ENCODE results near the gene CCR8.
A peak's percentile ranks its signal among the peaks of the same experiment; 100 is the strongest.

CCR8 gene, protein sequence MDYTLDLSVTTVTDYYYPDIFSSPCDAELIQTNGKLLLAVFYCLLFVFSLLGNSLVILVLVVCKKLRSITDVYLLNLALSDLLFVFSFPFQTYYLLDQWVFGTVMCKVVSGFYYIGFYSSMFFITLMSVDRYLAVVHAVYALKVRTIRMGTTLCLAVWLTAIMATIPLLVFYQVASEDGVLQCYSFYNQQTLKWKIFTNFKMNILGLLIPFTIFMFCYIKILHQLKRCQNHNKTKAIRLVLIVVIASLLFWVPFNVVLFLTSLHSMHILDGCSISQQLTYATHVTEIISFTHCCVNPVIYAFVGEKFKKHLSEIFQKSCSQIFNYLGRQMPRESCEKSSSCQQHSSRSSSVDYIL

DNA sequence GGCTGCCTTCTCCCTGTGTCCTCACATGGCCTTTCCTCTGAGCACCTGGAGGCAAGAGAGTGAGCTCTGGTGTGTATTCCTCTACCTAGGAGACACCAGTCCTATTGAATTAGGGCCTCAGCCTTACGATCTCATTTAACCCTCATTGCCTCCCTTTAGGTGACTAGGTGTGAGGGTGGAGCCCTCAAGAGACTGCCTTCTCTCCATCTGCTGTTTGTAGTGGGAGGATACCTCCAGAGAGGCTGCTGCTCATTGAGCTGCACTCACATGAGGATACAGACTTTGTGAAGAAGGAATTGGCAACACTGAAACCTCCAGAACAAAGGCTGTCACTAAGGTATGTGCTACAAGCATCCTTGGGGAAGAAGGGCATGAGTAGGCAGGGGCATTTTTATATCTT lies at the start of gene CCR8:
Gene CCR8, plus strand, starts transcription at position 217 of the 400 bp plus-strand sequence. CDS start 2,623 bp downstream, outside the sequence.
- peak; percentile 35 to 44 for ATAC-seq

DNA sequence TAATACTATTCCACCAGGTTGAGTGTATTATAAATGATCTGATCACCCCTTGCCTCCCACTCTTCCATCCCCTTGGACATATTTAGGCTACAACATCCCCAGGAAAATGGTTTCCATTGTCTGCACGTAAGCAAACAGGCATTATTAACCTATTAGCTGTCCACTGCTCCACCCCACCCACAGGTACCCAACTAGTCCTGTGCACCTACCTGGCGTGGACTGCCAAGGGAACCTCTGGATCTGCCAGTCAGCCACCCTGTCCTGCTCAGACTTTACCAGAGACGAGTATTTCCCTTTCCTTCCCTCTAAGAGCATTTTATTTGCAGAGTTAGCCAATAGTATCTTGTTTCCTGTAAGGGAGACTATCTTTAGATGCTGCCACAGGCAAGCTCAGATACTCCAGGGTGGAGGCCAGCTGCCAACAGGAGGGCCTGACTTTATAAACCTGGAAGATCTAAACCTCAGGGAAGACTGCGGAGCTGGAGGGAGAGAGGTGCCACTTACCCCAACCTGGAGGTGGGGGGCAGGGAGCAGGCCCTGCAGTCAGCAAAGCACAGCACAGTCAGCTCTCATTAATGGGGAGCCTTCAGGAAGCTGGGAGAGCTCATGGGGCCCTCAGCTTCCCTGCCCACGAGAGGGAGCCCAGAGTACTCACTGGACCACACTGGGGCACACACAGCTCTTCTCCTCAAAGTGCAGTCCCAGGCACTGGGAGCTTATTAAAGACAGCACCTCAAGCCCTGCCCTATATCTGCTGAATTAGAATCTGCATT lies 49.6 kb upstream of the CCR8 start, which contains the start of gene CX3CR1:
Gene CX3CR1, minus strand, starts transcription at position 292 of the 773 bp plus-strand sequence. CDS start 13,527 bp downstream, outside the sequence.
- ATAC-seq = no peak

DNA sequence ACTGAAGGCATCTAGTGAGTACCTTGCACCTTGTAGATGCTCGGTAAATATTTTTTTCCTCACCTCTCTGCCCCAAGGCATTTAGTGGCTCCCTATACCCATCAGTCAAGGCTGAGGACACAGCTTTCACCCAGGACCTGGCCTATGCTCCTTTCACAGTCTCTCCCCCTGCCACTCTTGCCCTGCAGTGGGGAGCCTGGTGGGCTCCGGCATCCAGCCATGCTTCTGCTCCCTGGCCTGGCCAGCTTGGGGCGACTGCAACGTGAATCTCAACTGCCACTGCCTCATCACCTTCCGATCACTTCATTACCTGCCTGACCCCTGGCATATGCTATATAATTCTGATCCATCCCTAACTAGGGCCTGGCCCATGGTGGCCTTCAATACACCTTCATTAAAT lies 48.9 kb upstream of the CCR8 start:
- ATAC-seq = no peak

DNA sequence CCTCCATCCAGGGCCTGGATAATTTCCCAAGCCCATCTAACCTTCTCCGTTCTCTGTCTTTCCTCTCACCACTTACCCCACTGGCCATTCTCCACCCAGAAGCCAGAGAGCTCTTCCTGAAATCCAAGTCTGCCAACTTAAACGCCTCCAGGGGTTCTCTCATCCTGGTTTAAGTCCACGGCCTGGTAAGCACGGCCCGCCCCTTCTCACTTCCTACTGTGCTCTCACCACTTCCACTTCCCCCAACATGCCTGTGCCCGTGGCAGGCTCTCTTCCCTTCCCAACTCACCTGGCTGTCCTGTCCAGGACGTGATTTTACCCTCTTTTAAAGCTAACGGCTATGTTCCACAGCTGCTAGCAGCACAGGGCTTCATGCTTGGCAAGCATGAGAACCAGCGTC lies 48.0 kb upstream of the CCR8 start:
- no peak for ATAC-seq

DNA sequence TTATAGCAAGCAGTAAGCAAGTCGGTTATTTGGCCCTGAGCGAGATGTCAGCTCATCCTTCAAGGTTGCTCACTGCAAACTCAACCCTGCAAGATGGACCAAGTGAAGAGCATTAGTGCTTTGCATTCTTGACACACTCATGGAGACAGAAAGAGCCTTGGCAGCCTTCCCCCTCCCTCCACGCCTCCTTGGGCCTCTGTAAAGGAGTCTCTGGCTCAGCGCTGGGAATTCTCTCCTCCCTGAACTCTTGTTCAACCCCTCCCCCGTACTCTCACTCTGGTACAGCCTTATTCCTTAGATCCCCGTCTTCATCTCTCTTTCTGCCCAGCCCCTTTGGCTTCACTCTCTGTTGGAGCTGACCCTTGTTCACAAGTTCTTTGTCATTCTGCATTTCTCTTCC lies 47.5 kb upstream of the CCR8 start:
- ATAC-seq = no peak

DNA sequence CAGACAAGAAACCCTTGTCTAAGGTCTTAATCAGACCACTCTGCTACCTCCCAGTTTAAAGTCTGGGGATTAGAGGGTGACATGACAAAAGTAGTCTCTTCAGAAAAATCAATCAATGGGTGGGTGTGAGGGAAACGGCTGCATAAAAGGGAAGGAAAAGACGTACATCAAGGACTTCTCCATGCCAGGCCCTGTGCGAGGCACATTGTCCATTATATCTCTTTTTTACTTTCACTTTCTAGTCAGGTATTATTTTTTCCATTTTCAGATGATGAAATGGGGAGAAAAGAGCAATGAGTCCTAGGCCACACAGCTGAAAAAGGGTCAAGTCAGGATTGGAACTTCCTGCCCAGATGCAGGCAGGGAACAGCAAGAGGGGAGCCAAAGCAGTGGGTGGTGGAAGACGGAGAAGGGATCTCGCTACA lies 45.0 kb upstream of the CCR8 start:
- no peak for ATAC-seq

DNA sequence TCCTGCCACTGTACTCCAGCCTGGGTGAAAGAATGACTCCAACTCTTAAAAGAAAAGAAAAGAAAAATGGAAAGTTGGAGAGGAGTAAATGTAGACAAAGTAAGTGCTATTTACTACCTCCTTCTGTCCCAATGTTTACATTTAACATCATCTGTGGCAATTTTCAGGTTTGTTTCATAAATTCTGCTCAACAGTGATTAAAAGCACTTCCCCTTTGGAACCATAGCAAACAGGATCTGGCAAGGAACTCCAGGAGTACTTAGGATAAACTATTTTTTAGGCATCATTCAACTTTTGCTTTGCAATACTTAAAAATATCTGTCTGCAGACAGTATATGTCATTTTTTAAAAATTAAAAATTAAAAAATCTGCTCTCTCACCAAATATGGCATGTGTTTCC lies 44.2 kb upstream of the CCR8 start:
- ATAC-seq = no peak

DNA sequence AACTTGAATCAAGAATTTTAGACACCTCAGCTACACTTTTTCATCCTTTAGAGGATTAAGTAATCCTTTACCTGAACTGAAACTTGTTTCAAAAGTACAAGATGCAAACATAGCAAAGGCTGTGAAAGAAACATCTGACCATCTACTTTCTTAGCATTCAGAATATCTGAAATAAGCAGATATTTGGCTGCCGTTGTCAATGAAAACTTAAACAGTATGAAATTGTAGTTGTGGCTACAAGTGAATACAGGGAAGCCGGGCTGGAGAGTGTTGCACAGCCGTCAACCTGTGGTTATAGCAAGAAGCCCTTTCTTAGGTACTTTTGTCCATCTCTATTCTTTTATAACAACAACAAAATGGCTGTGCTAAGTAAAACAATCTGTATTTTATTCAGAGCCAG lies 42.7 kb upstream of the CCR8 start:
- no peak for ATAC-seq

DNA sequence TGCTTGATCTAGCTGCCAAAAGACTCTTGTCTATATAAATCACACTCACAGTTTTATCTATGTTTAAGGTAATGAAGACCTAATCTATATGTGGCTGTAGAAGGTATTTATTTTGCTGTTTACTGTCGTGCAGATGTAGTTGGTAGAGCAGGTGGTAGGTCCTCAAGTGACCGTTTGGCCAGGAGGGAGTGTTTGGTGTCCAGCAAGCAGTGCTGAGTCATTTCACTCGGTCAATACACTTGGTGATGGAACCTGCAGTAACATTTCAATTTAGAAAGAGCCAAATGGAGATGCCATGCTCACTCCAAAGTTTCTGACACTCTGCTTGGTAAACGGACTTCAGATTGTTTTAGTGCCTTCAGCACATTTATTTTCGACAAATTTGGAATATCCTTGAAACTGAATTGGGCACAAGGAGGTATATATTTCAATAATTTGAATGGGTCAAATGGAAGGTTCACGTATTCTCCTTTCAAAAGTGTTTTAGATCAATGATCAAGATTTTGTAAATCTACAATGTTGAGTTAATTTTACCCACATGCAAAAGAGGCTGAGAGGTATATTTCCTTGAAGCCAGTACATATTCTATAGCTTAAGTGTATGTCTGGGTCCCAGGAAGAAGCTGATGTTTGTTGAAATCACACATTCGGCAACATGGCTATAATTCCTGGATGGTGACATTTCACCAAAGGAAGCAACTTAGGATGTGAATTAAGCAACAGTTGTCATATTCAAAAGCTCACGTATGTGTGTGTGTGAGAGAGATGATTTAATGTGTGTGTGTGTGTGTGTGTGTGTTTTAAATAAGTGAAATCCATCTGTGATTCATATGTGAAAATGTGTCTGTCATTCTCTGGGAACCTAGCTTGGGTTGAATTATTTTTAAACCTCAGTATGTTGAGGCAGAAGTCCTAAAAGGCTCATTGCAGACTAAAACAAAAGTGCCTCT lies 42.0 kb upstream of the CCR8 start:
- ATAC-seq = no peak

DNA sequence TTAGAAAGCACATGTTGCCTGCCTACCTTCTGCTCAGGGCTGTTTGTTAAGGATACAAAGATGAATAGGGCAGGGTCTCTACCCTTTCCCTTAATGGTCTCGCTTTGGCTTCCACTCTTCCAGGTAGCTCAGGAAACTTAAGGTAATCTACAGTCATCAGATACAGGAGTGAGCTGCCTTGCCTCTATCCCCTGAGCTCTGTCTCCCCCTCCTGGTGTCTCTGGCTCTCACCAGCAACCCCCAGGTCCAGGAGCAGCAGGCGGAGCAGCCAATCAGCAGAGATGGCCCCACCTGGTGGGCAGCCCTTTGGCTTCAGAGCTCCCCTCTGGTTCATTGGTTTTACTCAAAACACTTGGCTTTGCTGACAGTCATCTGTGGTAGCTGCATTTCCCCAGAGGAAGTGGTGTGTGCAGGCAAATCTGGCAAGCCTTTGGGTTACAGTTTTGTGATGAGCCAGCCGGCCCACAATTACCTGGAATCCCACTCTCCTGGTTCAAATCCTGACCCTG lies 41.2 kb upstream of the CCR8 start:
- ATAC-seq = peak; percentile 89 to 92

DNA sequence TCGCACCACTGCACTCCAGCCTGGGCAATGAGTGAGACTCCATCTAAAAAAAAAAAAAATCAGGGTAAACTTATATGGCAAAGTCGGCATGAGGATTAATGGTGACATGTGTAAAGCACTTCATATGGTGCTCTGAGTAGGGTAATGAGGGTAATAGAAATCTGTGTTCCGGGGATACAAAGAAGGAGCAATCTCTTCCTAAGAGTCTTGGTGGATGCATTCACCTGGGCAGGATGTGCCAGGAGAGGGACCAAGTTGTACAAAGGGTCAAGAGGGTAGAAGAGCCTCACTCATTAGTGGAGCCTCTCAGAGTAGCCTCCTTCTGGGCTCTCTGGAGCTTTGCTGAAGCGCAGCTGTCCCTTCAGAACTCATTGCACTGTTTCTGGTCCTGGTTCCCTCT lies 40.4 kb upstream of the CCR8 start:
- ATAC-seq = no peak

DNA sequence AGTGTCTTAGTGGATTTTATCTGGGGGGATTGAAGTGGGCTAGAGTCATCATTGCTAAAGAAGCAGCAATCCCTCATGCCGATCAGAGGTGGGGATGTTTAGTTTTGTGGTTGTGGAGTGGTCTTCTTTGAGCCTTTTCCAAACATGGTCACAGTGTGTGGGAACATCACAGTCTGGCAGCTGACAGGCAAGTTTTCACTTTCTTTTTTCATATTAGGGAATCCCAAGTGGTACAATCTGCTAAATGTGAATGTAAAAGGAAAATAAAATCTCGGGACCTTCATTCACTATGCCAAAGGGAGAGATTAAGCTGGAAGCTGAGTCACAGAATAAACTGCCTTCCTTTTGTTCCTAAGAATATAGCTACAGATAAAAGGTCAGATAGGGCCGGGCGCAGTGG lies 39.3 kb upstream of the CCR8 start:
- ATAC-seq = no peak

DNA sequence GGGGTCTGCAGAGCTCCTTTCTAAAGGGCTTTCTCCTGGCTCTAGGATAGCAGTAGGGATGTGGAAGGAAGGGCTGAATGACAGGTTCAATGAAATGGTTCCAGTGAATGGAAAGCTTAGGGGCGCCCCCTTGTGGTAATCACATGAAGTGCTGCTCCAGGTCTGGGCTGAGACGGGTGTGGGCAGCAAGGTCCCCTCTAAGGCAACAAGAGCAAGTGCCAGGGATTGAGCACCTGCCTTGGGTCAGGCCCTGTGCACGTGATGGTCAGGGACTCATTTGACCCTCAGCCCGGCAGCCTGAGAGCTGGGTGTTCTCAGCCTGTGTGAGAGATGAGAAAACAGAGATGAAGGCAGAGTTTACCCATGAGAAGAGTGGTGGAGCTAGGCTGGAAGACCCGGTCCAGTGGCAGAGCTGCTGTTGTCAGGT lies 37.6 kb upstream of the CCR8 start:
- ATAC-seq = peak in 1 of 2 donors; percentile 8

DNA sequence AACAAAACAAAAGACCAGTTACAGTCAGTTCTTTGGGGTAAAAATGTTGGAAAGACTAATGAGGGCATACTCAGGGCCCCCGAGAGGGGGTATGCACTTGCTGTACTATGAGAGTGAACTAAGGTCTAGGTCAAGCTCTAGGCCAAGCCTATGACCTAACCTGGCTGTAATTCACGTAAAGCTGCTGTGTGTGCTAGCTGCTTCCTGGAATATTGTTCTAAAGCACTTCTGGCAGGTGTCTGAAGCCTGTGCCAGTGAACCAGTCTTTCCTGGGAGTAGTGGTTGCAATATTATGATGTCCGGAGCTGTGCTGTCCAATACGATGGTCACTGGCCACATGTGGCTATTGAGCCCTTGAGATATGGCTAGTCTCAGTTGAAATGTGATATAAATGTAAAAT lies 36.5 kb upstream of the CCR8 start:
- no peak for ATAC-seq

DNA sequence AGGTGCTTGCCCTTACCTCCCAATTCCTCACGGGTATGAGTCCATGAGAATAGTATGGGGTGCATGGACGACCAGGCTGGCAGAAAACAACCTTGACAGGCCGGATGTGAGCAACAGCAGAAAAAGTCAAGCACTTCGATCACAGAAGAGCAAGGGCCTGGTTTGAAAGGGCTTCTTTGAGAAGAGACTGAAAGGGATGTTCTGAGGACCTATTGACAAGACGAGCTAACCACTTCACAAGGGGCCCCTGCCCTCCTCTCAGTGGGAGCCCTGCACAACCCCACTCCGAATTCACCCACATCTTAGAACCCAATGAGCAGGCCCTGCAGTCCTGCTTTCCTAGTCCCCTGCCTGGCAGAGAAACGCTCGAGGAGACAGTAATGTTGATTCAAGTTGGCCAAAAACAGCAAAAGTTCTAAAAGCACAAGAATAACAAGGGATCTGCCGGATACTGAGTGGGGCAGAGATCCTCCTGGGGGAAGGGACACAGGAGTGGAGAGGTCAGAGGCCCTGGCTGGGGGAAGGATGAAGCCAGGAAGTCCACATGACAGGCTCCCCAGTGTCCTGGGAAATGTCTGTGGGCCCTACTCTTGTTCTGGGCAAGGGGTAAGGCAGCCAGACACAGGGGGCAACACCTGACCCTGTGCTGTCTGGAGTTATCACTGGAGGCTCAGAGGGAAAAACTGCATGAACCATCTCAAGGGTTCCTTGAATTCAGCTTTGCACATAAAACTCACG lies 34.9 kb upstream of the CCR8 start:
- ATAC-seq = peak in 1 of 2 donors; percentile 10

DNA sequence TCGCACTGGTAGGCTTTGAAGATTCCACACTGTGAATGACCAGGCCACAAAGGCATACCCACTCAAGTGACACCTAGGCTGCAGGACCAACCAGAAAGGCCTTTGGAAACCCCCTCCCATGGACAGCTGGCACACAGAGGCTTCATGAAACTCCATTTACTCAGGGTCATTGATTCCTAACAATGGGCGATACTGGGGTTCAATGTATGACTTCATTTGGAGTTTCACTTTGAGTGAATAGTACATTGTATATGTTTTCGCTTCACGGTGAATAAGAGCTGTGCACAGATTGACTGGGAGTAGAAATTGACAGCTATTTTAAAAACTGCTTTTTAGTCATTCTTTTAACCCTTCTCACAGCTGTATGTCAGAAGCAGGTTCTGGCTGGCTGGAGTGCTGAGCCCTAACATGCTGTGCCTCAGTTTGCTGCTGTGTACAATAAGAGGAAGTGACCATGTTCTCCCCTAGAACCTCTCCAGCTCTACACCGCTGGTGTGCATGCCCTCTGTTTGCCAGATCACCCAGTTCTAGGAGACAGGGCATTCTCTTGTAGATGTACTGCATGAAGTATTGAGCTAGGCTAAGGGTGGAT lies 34.2 kb upstream of the CCR8 start:
- peak; percentile 85 to 86 for ATAC-seq

DNA sequence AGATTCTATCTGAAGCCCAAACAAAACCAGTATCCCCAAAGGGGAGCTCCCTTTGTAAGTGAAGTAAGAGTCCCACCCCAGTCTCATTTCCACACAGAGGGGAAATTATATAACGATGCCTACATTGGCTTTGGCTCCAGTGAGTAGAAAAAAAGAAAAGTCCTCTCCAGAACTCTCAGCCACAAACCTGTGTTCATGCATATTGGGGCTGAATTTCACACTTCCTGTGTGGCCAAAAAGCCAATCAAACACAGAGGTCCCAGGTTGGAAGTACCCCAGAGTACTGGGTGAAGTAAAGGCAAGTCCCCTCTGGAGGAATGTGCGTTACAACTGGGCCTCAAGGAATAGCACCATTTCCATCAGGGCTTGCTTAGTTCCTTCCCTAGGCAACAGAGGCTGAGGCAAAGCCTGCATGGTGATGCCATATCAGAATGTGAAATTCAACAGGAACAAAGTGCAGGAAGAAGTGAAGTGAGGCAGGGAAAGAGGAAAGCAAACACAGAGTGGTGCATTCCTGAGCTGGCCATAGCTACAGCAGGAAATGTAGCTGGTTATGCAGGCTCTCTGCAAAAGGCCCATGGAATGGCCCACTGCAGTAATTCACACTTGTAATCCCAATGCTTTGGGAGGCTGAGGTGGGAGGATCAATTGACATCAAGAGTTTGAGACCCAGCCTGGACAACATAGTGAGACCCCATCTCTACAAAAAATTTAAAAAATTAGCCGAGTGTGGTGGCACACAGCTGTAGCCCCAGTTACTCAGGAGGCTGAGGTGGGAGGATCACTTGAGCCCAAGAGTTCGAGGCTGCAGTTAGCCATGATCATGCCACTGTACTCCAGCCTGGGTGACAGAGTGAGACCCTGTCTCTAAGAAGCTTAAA lies 33.1 kb upstream of the CCR8 start:
- no peak for ATAC-seq

DNA sequence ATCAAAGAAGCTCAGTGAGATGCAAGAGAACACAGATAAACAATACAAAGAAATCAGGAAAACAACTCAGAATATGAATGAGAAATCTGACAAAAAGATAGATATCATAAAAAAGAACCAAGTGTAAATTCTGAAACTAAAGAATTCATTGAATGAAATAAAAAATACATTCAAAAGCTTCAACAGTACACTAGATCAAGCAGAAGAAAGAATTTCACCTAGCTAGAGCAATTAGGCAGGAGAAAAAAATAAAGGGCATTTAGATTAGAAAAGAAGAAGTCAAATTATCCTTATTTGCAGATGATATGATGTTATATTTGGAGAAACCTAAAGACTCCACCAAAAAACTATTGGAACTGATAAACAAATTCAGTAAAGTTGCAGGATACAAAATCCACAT lies 30.2 kb upstream of the CCR8 start:
- no peak for ATAC-seq

DNA sequence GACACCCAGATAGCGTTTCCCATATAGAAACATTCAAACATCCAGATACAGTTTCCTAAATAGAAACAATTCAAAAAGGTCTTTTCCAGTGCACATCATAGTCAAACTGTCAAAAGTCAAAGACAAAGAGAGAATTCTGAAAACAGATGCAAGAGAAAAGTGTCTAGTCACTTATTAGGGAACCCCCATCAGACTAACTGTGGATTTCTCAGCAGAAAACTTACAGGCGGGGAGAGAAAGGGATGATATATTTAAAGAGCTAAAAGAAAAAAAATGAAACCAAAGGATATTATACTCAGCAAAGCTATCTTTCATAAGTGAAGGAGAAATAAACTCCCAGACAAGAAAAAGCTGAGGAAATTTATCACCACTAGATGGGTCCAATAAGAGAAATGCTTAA lies 27.3 kb upstream of the CCR8 start:
- no peak for ATAC-seq

DNA sequence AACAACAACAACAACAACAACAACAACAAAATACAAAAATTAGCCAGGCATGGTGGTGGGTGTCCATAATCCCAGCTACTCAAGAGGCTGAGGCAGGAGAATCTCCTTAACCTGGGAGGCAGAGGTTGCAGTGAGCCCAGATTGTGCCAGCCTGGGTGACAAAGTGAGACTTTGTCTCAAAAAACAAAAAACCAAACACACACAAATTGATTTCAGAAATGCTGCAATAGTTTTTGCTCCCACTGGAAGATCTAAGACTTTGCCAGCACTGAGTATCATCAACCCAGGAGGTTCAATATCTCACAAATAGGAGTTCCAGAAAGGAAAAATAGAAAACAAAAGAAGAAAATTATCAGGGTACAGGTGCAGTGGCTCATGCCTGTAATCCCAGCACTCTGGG lies 16.2 kb upstream of the CCR8 start:
- no peak for ATAC-seq

Measured in activated CD4-positive, CD25-positive, alpha-beta regulatory T cell treated with anti-CD3 and anti-CD28 coated beads, Interleukin-2, amount 50 U/mL, for 24 hours (primary cell).